Neural progenitor cell (in vitro differentiated cells): Measurements from ENCODE around the gene CENPX.

ENCODE experiments used
- EZH2phosphoT487 ChIP-seq: fragments of 200-600 bp; sonication (generic); IDR thresholded peaks from 2 replicates; pipeline ENCODE4 v1.6.1; 2017; ENCODE audit warnings: antibody characterized with exemption
- TF ChIP-seq, protein P1 (sequence below): fragments of 200-600 bp; sonication (generic); IDR thresholded peaks from 2 replicates; pipeline ENCODE4 v1.5.1; 2017; ENCODE audit warnings: antibody characterized with exemption, mild to moderate bottlenecking

DNA sequence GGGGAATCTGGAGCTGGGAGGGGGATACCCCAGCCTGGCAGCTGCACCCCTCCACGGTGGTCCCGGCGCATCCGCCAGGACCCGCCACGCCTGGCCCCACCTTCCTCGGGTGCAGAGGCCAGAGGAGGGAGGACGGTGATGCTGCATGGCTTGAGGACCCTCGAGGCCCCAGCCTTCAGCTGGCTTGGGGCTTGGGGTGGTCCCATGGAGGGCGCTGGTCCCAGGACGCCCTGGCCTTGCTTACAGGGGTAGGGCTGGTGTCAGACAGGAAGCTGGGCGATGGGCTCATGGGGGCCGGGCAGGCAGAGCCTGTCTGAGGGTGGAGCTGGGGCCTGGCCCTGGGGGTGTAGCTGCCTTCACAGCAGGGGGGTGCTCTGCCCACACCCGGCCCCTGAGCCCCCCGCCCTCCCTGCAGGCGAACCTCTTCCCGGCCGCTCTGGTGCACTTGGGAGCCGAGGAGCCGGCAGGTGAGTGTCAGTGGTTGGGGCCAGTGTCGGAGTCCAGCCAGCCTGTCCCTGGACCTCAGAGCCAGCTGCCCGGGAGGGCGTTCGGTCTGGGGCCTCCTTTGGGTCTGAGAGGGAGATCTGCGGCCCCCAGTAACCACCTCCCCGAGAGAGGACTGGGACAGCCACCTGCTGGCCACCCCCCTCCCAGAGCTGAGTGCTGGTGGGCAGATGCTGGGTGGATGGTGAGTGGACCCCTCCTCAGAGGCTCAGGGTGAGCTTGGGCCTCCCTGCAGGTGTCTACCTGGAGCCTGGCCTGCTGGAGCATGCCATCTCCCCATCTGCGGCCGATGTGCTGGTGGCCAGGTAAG lies 6.4 kb downstream of the CENPX start:
- TF ChIP-seq, protein P1, sequence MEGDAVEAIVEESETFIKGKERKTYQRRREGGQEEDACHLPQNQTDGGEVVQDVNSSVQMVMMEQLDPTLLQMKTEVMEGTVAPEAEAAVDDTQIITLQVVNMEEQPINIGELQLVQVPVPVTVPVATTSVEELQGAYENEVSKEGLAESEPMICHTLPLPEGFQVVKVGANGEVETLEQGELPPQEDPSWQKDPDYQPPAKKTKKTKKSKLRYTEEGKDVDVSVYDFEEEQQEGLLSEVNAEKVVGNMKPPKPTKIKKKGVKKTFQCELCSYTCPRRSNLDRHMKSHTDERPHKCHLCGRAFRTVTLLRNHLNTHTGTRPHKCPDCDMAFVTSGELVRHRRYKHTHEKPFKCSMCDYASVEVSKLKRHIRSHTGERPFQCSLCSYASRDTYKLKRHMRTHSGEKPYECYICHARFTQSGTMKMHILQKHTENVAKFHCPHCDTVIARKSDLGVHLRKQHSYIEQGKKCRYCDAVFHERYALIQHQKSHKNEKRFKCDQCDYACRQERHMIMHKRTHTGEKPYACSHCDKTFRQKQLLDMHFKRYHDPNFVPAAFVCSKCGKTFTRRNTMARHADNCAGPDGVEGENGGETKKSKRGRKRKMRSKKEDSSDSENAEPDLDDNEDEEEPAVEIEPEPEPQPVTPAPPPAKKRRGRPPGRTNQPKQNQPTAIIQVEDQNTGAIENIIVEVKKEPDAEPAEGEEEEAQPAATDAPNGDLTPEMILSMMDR, result no peak
- TF ChIP-seq EZH2phosphoT487, result no peak
